Endothelial cell of umbilical vein (primary cell): ENCODE results near the gene C17orf113. TPM values are rescaled to one million over a fixed set of nuclear protein-coding genes. Genes with fewer than 3 reads are reported as not detected.

Experiments used
- BruUV-seq: library from RNA; stranded (reverse); fragments of 400-500 nt; replicated peaks from 2 replicates; lab custom pipeline; 2021; lab: Mats Ljungman, UMichigan
- CTCF ChIA-PET: fragments of 300-600, 350-600 bp; sonication (Branson Sonifier 250); formaldehyde crosslinking; loops from one replicate; lab custom pipeline; 2021; ENCODE audit warnings: antibody characterized with exemption, inconsistent platforms; lab: Charles Lee
- POLR2A ChIA-PET: fragments of 300-600, 350-600 bp; sonication (Branson Sonifier 250); formaldehyde crosslinking; loops from one replicate; lab custom pipeline; 2021; ENCODE audit warnings: antibody characterized with exemption, inconsistent platforms; lab: Charles Lee
- DNase-seq: peaks from one replicate; pipeline ENCODE4 v3.0.0-alpha.2; 2011; ENCODE audit warnings: low read depth, low spot score
- FAIRE-seq: peaks from 2 replicates; lab custom pipeline; 2011; peaks lifted over from hg19 to GRCh38; lab: Jason Lieb, UNC
- H2AFZ ChIP-seq: 2 replicates; pipeline ENCODE4 v1.6.0; 2012; ENCODE audit warnings: low read depth, low read length, control low read depth, inconsistent platforms
- H3K27ac ChIP-seq: 2 replicates; pipeline ENCODE4 v1.5.1; 2011; ENCODE audit warnings: low read depth, mild to moderate bottlenecking, control low read depth, low read length, moderate library complexity; ENCODE audit not compliant: insufficient read depth
- H3K27me3 ChIP-seq, 2 experiments: 2 replicates each; pipeline versions ENCODE4 v1.6.0 to v1.6.1; 2011; ENCODE audit warnings: low read length in 2 of 2, mixed read lengths in 1 of 2; ENCODE audit not compliant: control insufficient read depth in 2 of 2, insufficient read depth in 2 of 2
- H3K36me3 ChIP-seq, 2 experiments: 2 replicates in 1 of 2; 3 replicates in 1 of 2; pipeline ENCODE4 v1.5.1; 2011; ENCODE audit warnings: low read length in 2 of 2, mild to moderate bottlenecking in 1 of 2, moderate library complexity in 1 of 2; ENCODE audit not compliant: control insufficient read depth in 2 of 2, insufficient read depth in 2 of 2; ENCODE audit errors: extremely low read depth in 1 of 2
- H3K4me1 ChIP-seq: 3 replicates; pipeline ENCODE4 v1.5.1; 2011; ENCODE audit warnings: mild to moderate bottlenecking, low read length; ENCODE audit not compliant: control insufficient read depth, insufficient read depth; ENCODE audit errors: extremely low read depth
- H3K4me2 ChIP-seq: 2 replicates; pipeline ENCODE4 v1.6.1; 2011; ENCODE audit warnings: low read length, control low read depth, mixed read lengths; ENCODE audit not compliant: insufficient read depth
- H3K4me3 ChIP-seq, 3 experiments: fragments of 200-600 bp in 1 of 3; sonication (generic), shearing (Covaris generic) in 1 of 3; replicated peaks in 1 of 3; 2 replicates each; pipeline ENCODE4 v1.5.1; 2011 to 2016; ENCODE audit warnings: control low read depth in 3 of 3, low read length in 3 of 3, mild to moderate bottlenecking in 2 of 3, inconsistent platforms in 1 of 3, low read depth in 1 of 3, moderate library complexity in 1 of 3; ENCODE audit not compliant: insufficient read depth in 1 of 3
- H3K79me2 ChIP-seq: 2 replicates; pipeline ENCODE4 v1.6.0; 2012; ENCODE audit warnings: low read length, inconsistent platforms; ENCODE audit not compliant: control insufficient read depth, insufficient read depth
- H3K9ac ChIP-seq: replicated peaks from 2 replicates; pipeline ENCODE3; 2011; ENCODE audit warnings: low read length, control low read depth; ENCODE audit not compliant: insufficient read depth; ENCODE audit errors: extremely low read depth
- H3K9me1 ChIP-seq: replicated peaks from 3 replicates; pipeline ENCODE4 v1.6.0; 2011; ENCODE audit warnings: mild to moderate bottlenecking, low read length; ENCODE audit not compliant: control insufficient read depth, insufficient read depth; ENCODE audit errors: extremely low read depth
- H3K9me3 ChIP-seq: replicated peaks from 2 replicates; pipeline ENCODE4 v1.5.1; 2012; ENCODE audit warnings: low read length, inconsistent platforms; ENCODE audit not compliant: control insufficient read depth, insufficient read depth
- H4K20me1 ChIP-seq: replicated peaks from 2 replicates; pipeline ENCODE3; 2011; ENCODE audit warnings: mild to moderate bottlenecking, low read length; ENCODE audit not compliant: control insufficient read depth, insufficient read depth; ENCODE audit errors: extremely low read depth
- EZH2 ChIP-seq: IDR thresholded peaks from 2 replicates; pipeline ENCODE4 v1.6.1; 2012; ENCODE audit warnings: borderline replicate concordance, low read depth, mild to moderate bottlenecking, moderate library complexity, low read length, inconsistent platforms; ENCODE audit not compliant: severe bottlenecking
- FOS ChIP-seq: IDR thresholded peaks from 2 replicates; pipeline ENCODE4 v1.6.1; 2011; ENCODE audit warnings: mild to moderate bottlenecking, low read length, moderate library complexity, borderline replicate concordance; ENCODE audit not compliant: insufficient read depth
- GATA2 ChIP-seq: IDR thresholded peaks from 2 replicates; pipeline ENCODE4 v1.7.0; 2011; ENCODE audit warnings: low read depth, mild to moderate bottlenecking, moderate library complexity, mixed read lengths, low read length; ENCODE audit not compliant: insufficient read length, insufficient read depth
- JUN ChIP-seq: IDR thresholded peaks from 2 replicates; pipeline ENCODE4 v1.6.1; 2011; ENCODE audit warnings: borderline replicate concordance, low read depth; ENCODE audit not compliant: insufficient read length, insufficient read depth
- MYC ChIP-seq: IDR thresholded peaks from one replicate; pipeline ENCODE4 v1.6.1; 2011; ENCODE audit warnings: mild to moderate bottlenecking, low read depth, low read length
- POLR2A ChIP-seq: IDR thresholded peaks from 2 replicates; pipeline ENCODE4 v1.6.1; 2012; ENCODE audit warnings: low read depth, mild to moderate bottlenecking, control low read depth, low read length
- POLR2AphosphoS5 ChIP-seq: IDR thresholded peaks from 2 replicates; pipeline ENCODE4 v1.6.1; 2012; ENCODE audit warnings: low read depth, mild to moderate bottlenecking, control low read depth, low read length, moderate library complexity; ENCODE audit not compliant: insufficient read depth
- dilution Hi-C: fragments of 300-500 bp; cut with MboI; formaldehyde crosslinking; loops from one replicate; pipeline ENCODE4 v1.15.0; 2019; ENCODE audit warnings: low sequenced_read_pairs; ENCODE audit not compliant: extremely low pct_ligation_motif_present
- intact Hi-C: fragments of 100-400 bp; cut with micrococcal nuclease; formaldehyde crosslinking; loops from one replicate; pipeline ENCODE4 v1.10.0; 2022
- polyA plus RNA-seq, 4 experiments: library from polyadenylated mRNA; depleted of rRNA in 3 of 4; stranded (reverse) in 3 of 4; unstranded in 1 of 4; fragments of >200 nt; gene quantifications; 2 replicates each; pipeline versions ENCODE4 v1.2.1 to v1.2.3, GENCODE V29; 2011 to 2012; ENCODE audit warnings: missing spikeins in 1 of 4
- total RNA-seq: library from RNA; stranded (reverse); gene quantifications from 2 replicates; pipeline ENCODE4 v1.2.3, GENCODE V29; 2021
- TF ChIP-seq, protein P1 (sequence below): IDR thresholded peaks from 2 replicates; pipeline ENCODE4 v1.6.1; 2011; ENCODE audit not compliant: insufficient read depth, insufficient read length
- TF ChIP-seq, protein P2 (sequence below), 2 donors: IDR thresholded peaks; 1 replicate in 1 of 2; 2 replicates in 1 of 2; pipeline ENCODE4 v1.5.1; 2011; ENCODE audit warnings: low read length in 2 of 2, mild to moderate bottlenecking in 2 of 2, moderate library complexity in 2 of 2, control low read depth in 1 of 2, inconsistent platforms in 1 of 2, low read depth in 1 of 2; ENCODE audit not compliant: insufficient read depth in 1 of 2; ENCODE audit errors: extremely low read depth in 1 of 2

C17orf113 gene
- total and polyA plus RNA-seq, 2 donors (not counting 3 experiments of a cell fraction or from before 2014, with no cell fraction given) = 0.20 to 0.30 TPM

DNA sequence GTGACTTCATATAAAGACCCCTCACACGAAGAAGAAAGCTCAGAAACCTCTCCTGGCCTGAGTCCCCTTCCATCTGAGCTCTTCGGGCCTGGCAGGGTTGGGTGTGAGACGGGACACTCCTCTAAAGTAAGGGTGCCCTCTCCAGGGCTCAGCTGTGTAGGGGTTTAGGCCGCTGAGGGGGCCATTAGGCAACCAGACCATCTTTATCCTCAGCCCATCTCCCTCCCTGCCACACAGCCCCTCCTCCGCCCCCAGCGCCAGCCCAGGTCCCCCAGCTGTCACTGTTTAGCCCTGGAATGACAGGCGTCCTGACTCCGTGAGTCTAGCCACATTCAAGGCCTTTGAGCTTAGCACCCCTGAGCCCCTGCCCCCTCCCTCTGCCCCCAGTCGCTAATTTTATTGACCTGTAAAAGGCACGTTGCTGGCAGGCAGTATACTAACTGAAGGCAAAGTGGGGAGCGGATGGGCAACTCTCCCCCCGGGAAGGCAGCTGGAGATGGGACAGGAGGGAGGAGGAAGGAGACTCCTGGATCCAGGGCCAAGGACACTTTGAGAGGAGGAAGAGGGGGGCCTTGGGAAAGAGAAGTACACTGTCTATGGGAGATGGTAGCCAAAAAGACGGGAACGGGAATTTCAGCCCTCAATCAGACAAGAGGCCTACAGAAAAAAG, 48.5 kb upstream of the C17orf113 start:
- DNase-seq (no peak), FAIRE-seq (no peak)
- Histone ChIP-seq H3K4me2 (no peak overlapping the region), H3K9me1 (no peaks in the 10 kb centered on the region), H3K4me1 (peaks cover 5% of the 10 kb centered on the region), H3K79me2 (no peaks in the 10 kb centered on the region), H4K20me1 (no peaks in the 10 kb centered on the region), H3K27ac (no peak overlapping the region), H3K4me3 (no peak overlapping the region), H3K27me3 (peaks cover 14 to 20% of the 10 kb centered on the region in 2 experiments), H3K9me3 (no peaks in the 10 kb centered on the region), H2AFZ (no peak overlapping the region), H3K9ac (no peak overlapping the region), H3K36me3 (no peaks in the 10 kb centered on the region)
- CTCF ChIA-PET = interaction anchor here (1.0 to 1.5 kb wide), 3 partner anchors 31 to 136 kb away, joined by 4 to 8 read pairs (median 5); no protein-coding TSS in a partner anchor
- TF ChIP-seq MYC (no peak), GATA2 (no peak), FOS (no peak), JUN (no peak), EZH2 (no peak), POLR2A (no peak), POLR2AphosphoS5 (no peak)
- TF ChIP-seq, protein P1, sequence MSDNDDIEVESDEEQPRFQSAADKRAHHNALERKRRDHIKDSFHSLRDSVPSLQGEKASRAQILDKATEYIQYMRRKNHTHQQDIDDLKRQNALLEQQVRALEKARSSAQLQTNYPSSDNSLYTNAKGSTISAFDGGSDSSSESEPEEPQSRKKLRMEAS = no peak
- TF ChIP-seq, protein P2, sequence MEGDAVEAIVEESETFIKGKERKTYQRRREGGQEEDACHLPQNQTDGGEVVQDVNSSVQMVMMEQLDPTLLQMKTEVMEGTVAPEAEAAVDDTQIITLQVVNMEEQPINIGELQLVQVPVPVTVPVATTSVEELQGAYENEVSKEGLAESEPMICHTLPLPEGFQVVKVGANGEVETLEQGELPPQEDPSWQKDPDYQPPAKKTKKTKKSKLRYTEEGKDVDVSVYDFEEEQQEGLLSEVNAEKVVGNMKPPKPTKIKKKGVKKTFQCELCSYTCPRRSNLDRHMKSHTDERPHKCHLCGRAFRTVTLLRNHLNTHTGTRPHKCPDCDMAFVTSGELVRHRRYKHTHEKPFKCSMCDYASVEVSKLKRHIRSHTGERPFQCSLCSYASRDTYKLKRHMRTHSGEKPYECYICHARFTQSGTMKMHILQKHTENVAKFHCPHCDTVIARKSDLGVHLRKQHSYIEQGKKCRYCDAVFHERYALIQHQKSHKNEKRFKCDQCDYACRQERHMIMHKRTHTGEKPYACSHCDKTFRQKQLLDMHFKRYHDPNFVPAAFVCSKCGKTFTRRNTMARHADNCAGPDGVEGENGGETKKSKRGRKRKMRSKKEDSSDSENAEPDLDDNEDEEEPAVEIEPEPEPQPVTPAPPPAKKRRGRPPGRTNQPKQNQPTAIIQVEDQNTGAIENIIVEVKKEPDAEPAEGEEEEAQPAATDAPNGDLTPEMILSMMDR (IDR thresholded peaks at IDR 0.05; ENCODE audit: extremely low read depth in 1 of 2, insufficient read depth in 1 of 2, low read depth in 1 of 2, low read length in 2 of 2) = no peak
- dilution Hi-C loops (no loop called here), intact Hi-C loops (no loop called here)
- POLR2A ChIA-PET = interaction anchor here (0.6 kb wide), 1 partner anchor 133 kb away, joined by 4 read pairs; no protein-coding TSS in a partner anchor
- BruUV-seq = no TSS peak
